ENCODE results near the gene IDUA. TPM values are rescaled to one million over a fixed set of nuclear protein-coding genes. Genes with fewer than 3 reads are reported as not detected.

IDUA gene
- total RNA-seq, 4 donors from 2014 or later = 9.7 to 32.3 (median 25.0) TPM

DNA sequence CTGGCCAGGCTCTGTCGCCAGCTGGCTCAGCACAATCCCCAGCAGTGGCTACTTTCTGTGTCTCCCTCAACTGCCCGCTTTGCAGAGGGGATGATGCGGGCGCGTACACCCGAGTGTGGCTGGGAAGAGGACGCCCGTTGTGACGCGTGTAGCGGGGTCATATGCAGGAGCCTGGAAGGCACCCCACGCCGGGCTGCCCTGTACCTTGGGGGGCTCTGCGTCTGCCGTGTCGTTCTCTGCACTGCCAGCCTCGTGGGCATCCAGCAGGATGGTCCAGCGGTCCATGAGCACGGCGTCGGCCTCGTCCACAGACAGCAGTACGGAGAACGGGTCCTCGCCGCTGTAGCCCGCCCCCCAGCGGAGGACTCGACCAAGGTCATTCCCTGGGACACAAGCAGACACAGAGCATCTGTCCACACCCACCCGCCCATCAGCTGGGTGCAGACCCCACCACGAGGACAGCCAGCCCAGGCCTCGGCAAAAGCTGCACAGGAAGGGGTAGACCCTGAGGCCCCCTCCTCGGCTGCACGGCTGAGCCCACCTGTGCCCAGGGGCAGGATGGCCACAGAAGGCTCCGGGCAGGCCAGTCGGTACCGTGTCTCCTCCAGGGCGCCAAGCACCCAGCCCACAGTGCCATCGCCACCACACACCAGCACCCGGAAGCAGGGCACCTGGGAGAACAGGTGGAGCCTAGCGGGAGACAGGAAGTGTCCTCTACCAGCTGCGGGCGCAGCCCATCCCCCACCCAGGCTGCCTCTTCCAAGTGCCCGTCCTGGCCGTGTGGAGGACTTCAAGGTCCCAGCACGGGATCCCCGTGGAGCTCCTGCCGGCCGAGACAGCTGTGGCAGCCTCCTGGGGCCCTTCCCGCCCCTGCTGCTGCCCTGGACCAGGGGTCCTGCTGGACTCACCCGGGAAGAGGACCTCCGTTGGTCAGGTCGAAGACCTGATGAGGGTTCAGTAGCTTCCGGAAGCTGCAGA lies 24.3 kb upstream of the IDUA start:
- intact Hi-C loops (cut with DNase I) = no loop called here
- peaks cover 8 to 18% of the 10 kb centered on the region in 2 donors for H3K36me3 ChIP-seq

DNA sequence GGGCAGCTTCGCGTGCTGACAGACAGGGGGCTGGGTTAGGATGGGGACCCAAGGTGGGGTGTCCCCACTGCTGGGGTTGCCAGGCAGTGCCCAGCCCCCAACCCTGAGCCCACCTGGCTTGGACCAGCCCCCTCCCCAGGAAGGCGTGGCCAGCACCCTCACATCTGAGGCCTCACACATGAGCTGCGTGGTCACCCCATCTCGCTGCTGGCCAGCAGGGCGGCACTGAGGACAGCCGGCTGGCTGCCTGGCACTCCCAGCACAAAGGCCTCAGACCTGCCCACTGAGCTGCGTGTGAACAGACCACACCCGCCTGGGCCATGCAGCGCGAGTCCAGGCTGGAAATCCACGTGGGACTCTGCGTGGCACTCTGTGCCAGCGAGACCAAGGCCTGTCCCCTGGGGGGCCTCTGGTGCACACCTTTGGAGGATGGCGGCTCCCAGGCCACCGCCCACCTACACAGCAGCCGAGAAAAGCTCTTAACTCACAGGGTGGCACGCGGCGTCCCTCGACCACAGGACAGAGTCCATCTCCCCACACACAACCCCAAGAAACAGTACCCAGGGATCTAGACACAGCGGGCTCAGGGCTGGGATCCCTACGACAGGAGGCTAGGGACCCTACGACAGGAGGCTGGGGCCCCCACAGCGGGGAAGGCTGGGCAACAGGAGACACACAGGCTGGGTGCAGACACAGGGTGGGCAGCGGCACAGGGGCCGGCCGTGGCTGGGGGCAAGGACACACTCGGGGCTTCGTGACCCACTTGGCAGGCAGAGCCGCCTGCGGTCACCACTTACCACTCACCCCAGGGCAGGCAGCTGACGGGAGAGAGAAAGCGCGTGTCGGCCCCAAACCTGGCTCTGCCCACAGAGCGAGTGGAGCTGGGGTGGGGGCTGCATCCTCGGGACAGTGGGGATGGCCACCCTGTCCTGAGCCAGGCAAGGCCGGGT lies 23.3 kb upstream of the IDUA start:
- Histone ChIP-seq H3K27me3 (no peaks in the 10 kb centered on the region), H3K36me3 (peaks cover 8 to 12% of the 10 kb centered on the region in 2 donors)
- TF ChIP-seq POLR2A (IDR thresholded peaks at IDR 0.05) (no peak), CTCF (IDR thresholded peaks at IDR 0.05) (no peak)

More for the DNA sequence above, 24.3 kb upstream of the IDUA start:
- Histone ChIP-seq H3K4me3 (replicated peaks in 1 of 3) (no peak overlapping the region), H3K9me3 (no peaks in the 10 kb centered on the region), H3K27ac (no peak overlapping the region), H3K4me1 (no peaks in the 10 kb centered on the region), H3K27me3 (no peaks in the 10 kb centered on the region)
- DNase-seq = no peak
- TF ChIP-seq POLR2A (IDR thresholded peaks at IDR 0.05) (no peak), CTCF (IDR thresholded peaks at IDR 0.05) (no peak)
- WGBS, 2 donors = 90 to 91% methylated on average over 23 to 34 of the region's 54 CpGs

GRCh38 chr4:964346-965025 lies 22.4 kb upstream of the IDUA start:
- 83 to 91% methylated on average over 14 to 15 of the region's 23 CpGs for WGBS, 2 donors
- no peaks in the 10 kb centered on the region for H3K9me3 ChIP-seq
- H3K4me3 ChIP-seq (replicated peaks in 1 of 3) = no peak overlapping the region
- no peak for DNase-seq
- H3K4me1 ChIP-seq = peaks cover 0 to 4% of the 10 kb centered on the region in 2 donors
- intact Hi-C loops (cut with DNase I) = no loop called here
- H3K27me3 ChIP-seq = no peaks in the 10 kb centered on the region
- H3K36me3 ChIP-seq = peaks cover 8 to 11% of the 10 kb centered on the region in 2 donors
- TF ChIP-seq CTCF (IDR thresholded peaks at IDR 0.05) = no peak
- TF ChIP-seq POLR2A (IDR thresholded peaks at IDR 0.05) = no peak
- no peak overlapping the region for H3K27ac ChIP-seq

More for the DNA sequence above, 23.3 kb upstream of the IDUA start:
- H3K4me1 ChIP-seq = peaks cover 0 to 4% of the 10 kb centered on the region in 2 donors
- no peak overlapping the region for H3K4me3 ChIP-seq (replicated peaks in 1 of 3)
- no peaks in the 10 kb centered on the region for H3K9me3 ChIP-seq
- intact Hi-C loops (cut with DNase I) = no loop called here
- WGBS, 2 donors = 94 to 96% methylated on average over 9 to 24 of the region's 39 CpGs
- H3K27ac ChIP-seq = no peak overlapping the region
- DNase-seq = no peak

DNA sequence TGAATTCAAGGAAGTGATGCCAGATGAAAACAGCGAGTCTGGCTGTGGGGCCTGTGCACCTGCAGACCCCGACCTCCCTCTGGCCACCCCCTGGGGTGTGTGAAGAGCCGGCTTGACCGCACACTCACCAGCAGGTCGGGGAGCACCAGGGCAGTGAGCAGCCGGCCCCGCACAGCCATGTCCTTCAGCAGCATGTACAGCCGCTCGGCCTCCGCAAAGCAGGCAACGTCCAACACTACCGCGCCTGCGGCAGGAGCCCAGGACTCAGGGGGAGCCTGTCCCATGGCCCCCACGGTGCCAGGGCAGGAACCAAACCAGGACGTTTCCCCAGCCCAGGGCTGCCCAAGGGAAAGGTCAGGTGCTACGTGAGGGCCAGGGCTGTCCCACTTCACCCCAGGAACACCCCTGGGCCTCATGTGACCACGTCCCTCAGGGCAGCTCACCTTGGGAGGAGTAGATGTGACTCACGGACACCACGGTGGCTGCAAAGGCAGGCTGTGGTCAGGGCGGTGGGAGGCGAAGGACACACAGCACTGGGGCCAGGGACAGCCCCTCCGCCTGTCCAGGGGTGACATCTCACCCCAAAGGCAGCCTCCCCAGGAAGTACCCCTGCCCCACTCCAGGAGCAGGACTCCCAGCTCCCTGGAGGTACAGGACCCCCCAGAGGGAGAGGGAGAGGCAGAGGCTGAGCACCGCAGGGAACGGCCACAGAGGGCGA lies 21.6 kb upstream of the IDUA start:
- Histone ChIP-seq H3K27me3 (no peaks in the 10 kb centered on the region), H3K9me3 (no peaks in the 10 kb centered on the region), H3K36me3 (peaks cover 8 to 11% of the 10 kb centered on the region in 2 donors), H3K27ac (no peak overlapping the region), H3K4me1 (peaks cover 0 to 4% of the 10 kb centered on the region in 2 donors), H3K4me3 (replicated peaks in 1 of 3) (no peak overlapping the region)
- no peak for DNase-seq
- intact Hi-C loops (cut with DNase I) = no loop called here
- WGBS, 2 donors = 92% methylated on average over 5 to 22 of the region's 26 CpGs
- TF ChIP-seq POLR2A (IDR thresholded peaks at IDR 0.05) (no peak), CTCF (IDR thresholded peaks at IDR 0.05) (no peak)
